Vagina (tissue), 2 donors: ENCODE measurements around the gene YARS1. TPM values are rescaled to one million over a fixed set of nuclear protein-coding genes. Genes with fewer than 3 reads are reported as not detected.

ENCODE experiments used
- DNase-seq, 2 donors: peaks; one replicate each; pipeline ENCODE4 v3.0.0-alpha.2; 2017; ENCODE audit errors: extremely low spot score in 2 of 2
- H3K27ac ChIP-seq: fragments of 200-600 bp; sonication (generic); one replicate; pipeline ENCODE4 v1.5.1; 2019
- H3K27me3 ChIP-seq: fragments of 200-600 bp; sonication (generic); one replicate; pipeline ENCODE4 v1.5.1; 2019
- H3K36me3 ChIP-seq, 2 donors: fragments of 200-600 bp; sonication (generic); one replicate each; pipeline ENCODE4 v1.5.1; 2017 to 2019
- H3K4me1 ChIP-seq: fragments of 200-600 bp; sonication (generic); one replicate; pipeline ENCODE4 v1.5.1; 2019
- H3K4me3 ChIP-seq, 2 donors: fragments of 200-600 bp; sonication (generic); 1 replicate in 1 of 2; 2 replicates in 1 of 2; pipeline ENCODE4 v1.5.1; 2016 to 2019
- H3K9me3 ChIP-seq: fragments of 200-600 bp; sonication (generic); one replicate; pipeline ENCODE4 v1.5.1; 2019
- CTCF ChIP-seq, 3 experiments: fragments of 450-650 bp in 2 of 3; fragments of 200-600 bp in 1 of 3; sonication (generic) in 1 of 3; IDR thresholded peaks; one replicate each; pipeline ENCODE4 v1.5.1; 2017 to 2019; ENCODE audit warnings: antibody characterized with exemption in 3 of 3, mild to moderate bottlenecking in 2 of 3, moderate library complexity in 2 of 3
- POLR2A ChIP-seq, 2 donors: fragments of 450-650 bp; IDR thresholded peaks; one replicate each; pipeline ENCODE4 v1.6.1; 2017; ENCODE audit warnings: antibody characterized with exemption in 2 of 2, mild to moderate bottlenecking in 2 of 2, moderate library complexity in 2 of 2
- POLR2AphosphoS5 ChIP-seq, 2 donors: sonication (generic); formaldehyde crosslinking; IDR thresholded peaks; one replicate each; pipeline ENCODE4 v1.9.0; 2017; ENCODE audit warnings: antibody characterized with exemption in 2 of 2, mild to moderate bottlenecking in 2 of 2, low read depth in 1 of 2; ENCODE audit not compliant: insufficient read depth in 1 of 2
- intact Hi-C: fragments of 100-400 bp; cut with DNase I; formaldehyde crosslinking; loops from one replicate; pipeline ENCODE4 v1.15.1; 2023
- total RNA-seq: library from RNA; depleted of rRNA; stranded (reverse); fragments of >200 nt; gene quantifications from one replicate; pipeline ENCODE4 v1.2.3, GENCODE V29; 2016

YARS1 gene
- total RNA-seq, 1 donor from 2014 or later = 41.3 TPM

- peaks cover 0 to 57% of the 10 kb centered on the region in 2 donors for H3K36me3 ChIP-seq
- peak overlapping the region; percentile 36 for H3K27ac ChIP-seq
- intact Hi-C loops = loop anchor here (5.0 kb wide), 1 partner anchor 62 kb away; no protein-coding TSS in a partner anchor
- no peaks in the 10 kb centered on the region for H3K9me3 ChIP-seq
- TF ChIP-seq POLR2AphosphoS5 (IDR thresholded peaks at IDR 0.05; ENCODE audit: insufficient read depth in 1 of 2, low read depth in 1 of 2) (no peak), CTCF (IDR thresholded peaks at IDR 0.05) (no peak), POLR2A (IDR thresholded peaks at IDR 0.05) (no peak)
- H3K4me1 ChIP-seq = peaks cover 33% of the 10 kb centered on the region
- H3K4me3 ChIP-seq = no peak overlapping the region
- H3K27me3 ChIP-seq = no peaks in the 10 kb centered on the region
- DNase-seq = peak in 1 of 2 donors; percentile 82
Observed at GRCh38 chr1:32773764-32774463, 43.2 kb downstream of the YARS1 start.

GRCh38 chr1:32773018-32773763 lies 44.0 kb downstream of the YARS1 start:
- TF ChIP-seq CTCF (IDR thresholded peaks at IDR 0.05) (peak; percentile 68 to 78 (median 76)), POLR2A (IDR thresholded peaks at IDR 0.05) (no peak), POLR2AphosphoS5 (IDR thresholded peaks at IDR 0.05; ENCODE audit: insufficient read depth in 1 of 2, low read depth in 1 of 2) (peak; percentile 36 to 50)
- H3K4me1 ChIP-seq = peaks cover 34% of the 10 kb centered on the region
- intact Hi-C loops = loop anchor here (5.0 kb wide), 1 partner anchor 61 kb away; no protein-coding TSS in a partner anchor

GRCh38 chr1:32772281-32773017 lies 44.7 kb downstream of the YARS1 start:
- intact Hi-C loops = loop anchor here (5.0 kb wide), 1 partner anchor 60 kb away; no protein-coding TSS in a partner anchor

More at GRCh38 chr1:32773018-32773763, 44.0 kb downstream of the YARS1 start:
- Histone ChIP-seq H3K27ac (peak overlapping the region; percentile 36), H3K4me3 (no peak overlapping the region), H3K27me3 (no peaks in the 10 kb centered on the region), H3K36me3 (peaks cover 0 to 57% of the 10 kb centered on the region in 2 donors), H3K9me3 (no peaks in the 10 kb centered on the region)
- peak in 1 of 2 donors; percentile 88 for DNase-seq

More at GRCh38 chr1:32772281-32773017, 44.7 kb downstream of the YARS1 start:
- Histone ChIP-seq H3K4me3 (no peak overlapping the region), H3K4me1 (peaks cover 42% of the 10 kb centered on the region), H3K9me3 (no peaks in the 10 kb centered on the region), H3K27ac (no peak overlapping the region), H3K27me3 (no peaks in the 10 kb centered on the region), H3K36me3 (peaks cover 0 to 50% of the 10 kb centered on the region in 2 donors)
- no peak for DNase-seq
- TF ChIP-seq POLR2AphosphoS5 (IDR thresholded peaks at IDR 0.05; ENCODE audit: insufficient read depth in 1 of 2, low read depth in 1 of 2) = no peak
- no peak for TF ChIP-seq POLR2A (IDR thresholded peaks at IDR 0.05)
- TF ChIP-seq CTCF (IDR thresholded peaks at IDR 0.05) = no peak
